Hepatocyte (in vitro differentiated cells): ENCODE results near the gene GAA. TPM values are rescaled to one million over a fixed set of nuclear protein-coding genes. Genes with fewer than 3 reads are reported as not detected.

ENCODE experiments used
- DNase-seq: peaks from one replicate; pipeline ENCODE4 v3.0.0-alpha.2; 2016; ENCODE audit warnings: low spot score
- H2AFZ ChIP-seq: fragments of 200-600 bp; sonication (generic); 2 replicates; pipeline ENCODE4 v1.6.0; 2016; ENCODE audit warnings: antibody characterized with exemption, mild to moderate bottlenecking
- H3K27ac ChIP-seq: fragments of 200-600 bp; sonication (generic); 2 replicates; pipeline ENCODE4 v1.5.1; 2016; ENCODE audit warnings: mild to moderate bottlenecking
- H3K27me3 ChIP-seq: fragments of 200-600 bp; sonication (generic); 2 replicates; pipeline ENCODE4 v1.6.1; 2016
- H3K36me3 ChIP-seq: fragments of 200-600 bp; sonication (generic); replicated peaks from 2 replicates; pipeline ENCODE4 v1.5.1; 2016; ENCODE audit warnings: low read depth; ENCODE audit not compliant: insufficient read depth
- H3K4me1 ChIP-seq: fragments of 200-600 bp; sonication (generic); 2 replicates; pipeline ENCODE4 v1.5.1; 2016; ENCODE audit warnings: mild to moderate bottlenecking, moderate library complexity; ENCODE audit not compliant: insufficient read depth
- H3K4me2 ChIP-seq: fragments of 200-600 bp; sonication (generic); 2 replicates; pipeline ENCODE4 v1.6.0; 2016
- H3K4me3 ChIP-seq: fragments of 200-600 bp; sonication (generic); 2 replicates; pipeline ENCODE4 v1.5.1; 2016; ENCODE audit warnings: mild to moderate bottlenecking
- H3K79me2 ChIP-seq: fragments of 200-600 bp; sonication (generic); 2 replicates; pipeline ENCODE4 v1.6.0; 2017; ENCODE audit warnings: mild to moderate bottlenecking
- H3K9me2 ChIP-seq: fragments of 200-600 bp; sonication (generic); replicated peaks from 2 replicates; pipeline ENCODE4 v1.6.0; 2017; ENCODE audit warnings: mild to moderate bottlenecking; ENCODE audit not compliant: insufficient read depth
- H3K9me3 ChIP-seq: fragments of 200-600 bp; sonication (generic); 2 replicates; pipeline ENCODE4 v1.5.1; 2016; ENCODE audit warnings: low read depth, mild to moderate bottlenecking
- H4K20me1 ChIP-seq: fragments of 200-600 bp; sonication (generic); 2 replicates; pipeline ENCODE4 v1.6.0; 2016; ENCODE audit warnings: mild to moderate bottlenecking; ENCODE audit not compliant: insufficient read depth, poor library complexity, severe bottlenecking
- CTCF ChIP-seq: fragments of 200-600 bp; sonication (generic); IDR thresholded peaks from 2 replicates; pipeline ENCODE4 v1.5.1; 2016; ENCODE audit warnings: antibody characterized with exemption, mild to moderate bottlenecking; ENCODE audit not compliant: poor library complexity
- EZH2 ChIP-seq: fragments of 200-600 bp; sonication (generic); IDR thresholded peaks from 2 replicates; pipeline ENCODE4 v1.6.1; 2016; ENCODE audit warnings: antibody characterized with exemption, mild to moderate bottlenecking, borderline replicate concordance
- EZH2phosphoT487 ChIP-seq: fragments of 200-600 bp; sonication (generic); IDR thresholded peaks from one replicate; pipeline ENCODE4 v1.6.1; 2018; ENCODE audit warnings: antibody characterized with exemption, mild to moderate bottlenecking, low read depth, moderate library complexity; ENCODE audit not compliant: unreplicated experiment, severe bottlenecking
- WGBS: methylation state at CpG from one replicate; pipeline ENCODE4 v1.1.6; 2016; ENCODE audit warnings: low lambda C conversion rate; ENCODE audit errors: missing lambda C conversion rate; 5-methylcytosine and 5-hydroxymethylcytosine counted together
- polyA plus RNA-seq: library from polyadenylated mRNA; unstranded; fragments of >200 nt; fragmentation: Nextera tagmentation; extraction: Ambion mirVana; gene quantifications from 2 replicates; pipeline ENCODE4 v1.2.1, GENCODE V29; 2016
- total RNA-seq: library from RNA; depleted of rRNA; stranded (reverse); fragments of >200 nt; gene quantifications from 2 replicates; pipeline ENCODE4 v1.2.3, GENCODE V29; 2014

GAA gene
- total and polyA plus RNA-seq, 2 experiments from 2014 or later: 37.1 to 43.1 TPM

GRCh38 chr17:80126449-80126715, 25.0 kb downstream of the GAA start:
- Histone ChIP-seq H3K36me3 (no peaks in the 10 kb centered on the region), H3K4me1 (no peaks in the 10 kb centered on the region), H3K27ac (no peak overlapping the region), H3K27me3 (no peaks in the 10 kb centered on the region), H3K4me3 (no peak overlapping the region), H3K9me3 (no peaks in the 10 kb centered on the region), H3K9me2 (no peaks in the 10 kb centered on the region), H3K79me2 (no peaks in the 10 kb centered on the region), H2AFZ (no peak overlapping the region), H3K4me2 (no peak overlapping the region), H4K20me1 (no peaks in the 10 kb centered on the region)
- TF ChIP-seq CTCF: no peak
- TF ChIP-seq EZH2phosphoT487: no peak
- no peak for TF ChIP-seq EZH2
- no peak for DNase-seq
- 86% methylated on average over 3 of the region's 3 CpGs for WGBS

DNA sequence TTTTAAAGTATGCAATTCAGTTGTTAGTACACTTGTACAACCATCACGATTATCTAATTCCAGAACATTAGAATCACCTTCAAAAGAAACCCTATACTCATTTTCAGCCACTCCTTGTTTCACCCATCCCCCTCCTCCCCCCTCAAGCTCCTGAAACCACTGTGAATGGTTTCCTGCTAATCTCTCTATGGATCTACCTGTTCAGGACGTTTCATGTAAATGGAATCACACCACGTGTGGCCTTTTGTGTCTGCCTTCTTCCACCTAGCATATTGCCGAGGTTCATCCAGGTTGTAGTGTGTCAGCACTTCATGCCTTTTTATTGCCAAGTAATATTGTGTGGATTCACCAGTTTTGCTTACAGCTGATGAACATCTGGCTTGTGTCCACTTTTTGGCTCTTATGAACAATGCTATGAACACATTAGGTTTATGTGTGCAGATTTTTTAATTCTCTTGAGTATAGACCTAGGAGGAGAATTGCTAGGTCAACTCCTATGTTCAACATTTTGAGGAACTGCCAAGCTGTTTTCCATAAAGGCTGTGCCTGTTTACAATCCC, 27.7 kb downstream of the GAA start:
- Histone ChIP-seq H3K9me2 (no peaks in the 10 kb centered on the region), H2AFZ (no peak overlapping the region), H3K4me2 (no peak overlapping the region), H4K20me1 (no peaks in the 10 kb centered on the region), H3K9me3 (no peaks in the 10 kb centered on the region), H3K36me3 (no peaks in the 10 kb centered on the region), H3K4me1 (no peaks in the 10 kb centered on the region), H3K27me3 (no peaks in the 10 kb centered on the region), H3K79me2 (no peaks in the 10 kb centered on the region), H3K27ac (no peak overlapping the region), H3K4me3 (no peak overlapping the region)
- TF ChIP-seq EZH2phosphoT487: no peak
- no peak for TF ChIP-seq CTCF
- TF ChIP-seq EZH2: no peak
- DNase-seq: no peak
- WGBS: 41% methylated on average over 4 of the region's 4 CpGs

DNA sequence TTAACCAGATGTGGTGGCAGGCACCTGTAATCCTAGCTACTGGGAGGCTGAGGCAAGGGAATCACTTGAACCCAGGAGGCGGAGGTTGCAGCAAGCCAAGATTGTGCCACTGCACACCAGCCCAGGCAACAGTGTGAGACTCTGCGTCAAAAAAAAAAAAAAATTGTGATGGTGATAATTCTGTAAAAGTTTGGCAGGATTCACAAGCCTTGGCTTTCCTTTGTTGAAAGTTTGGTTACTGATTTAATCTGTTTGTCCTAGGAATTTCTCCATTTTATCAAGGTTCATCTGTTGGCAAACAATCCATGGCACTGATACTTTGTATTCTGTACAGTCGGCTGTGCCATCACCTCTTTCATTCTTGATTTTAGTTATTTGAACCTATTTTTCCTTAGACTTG, 29.6 kb downstream of the GAA start:
- 70% methylated on average over 3 of the region's 3 CpGs for WGBS
- H2AFZ ChIP-seq: no peak overlapping the region
- no peaks in the 10 kb centered on the region for H3K9me3 ChIP-seq
- H3K27me3 ChIP-seq: no peaks in the 10 kb centered on the region
- no peaks in the 10 kb centered on the region for H3K4me1 ChIP-seq
- no peaks in the 10 kb centered on the region for H3K9me2 ChIP-seq
- H3K27ac ChIP-seq: no peak overlapping the region
- no peak overlapping the region for H3K4me3 ChIP-seq
- DNase-seq: no peak
- H3K79me2 ChIP-seq: no peaks in the 10 kb centered on the region
- no peaks in the 10 kb centered on the region for H3K36me3 ChIP-seq
- no peaks in the 10 kb centered on the region for H4K20me1 ChIP-seq
- no peak for TF ChIP-seq EZH2
- no peak overlapping the region for H3K4me2 ChIP-seq

- no peaks in the 10 kb centered on the region for H4K20me1 ChIP-seq
- TF ChIP-seq CTCF: no peak
- TF ChIP-seq EZH2phosphoT487: no peak
- TF ChIP-seq EZH2: no peak
- H3K4me3 ChIP-seq: no peak overlapping the region
- WGBS: 97% methylated on average over 5 of the region's 5 CpGs
- H3K79me2 ChIP-seq: no peaks in the 10 kb centered on the region
- H3K9me3 ChIP-seq: no peaks in the 10 kb centered on the region
- no peak overlapping the region for H2AFZ ChIP-seq
- H3K36me3 ChIP-seq: no peaks in the 10 kb centered on the region
- no peaks in the 10 kb centered on the region for H3K4me1 ChIP-seq
- no peaks in the 10 kb centered on the region for H3K9me2 ChIP-seq
- DNase-seq: no peak
- H3K4me2 ChIP-seq: no peak overlapping the region
- no peaks in the 10 kb centered on the region for H3K27me3 ChIP-seq
- no peak overlapping the region for H3K27ac ChIP-seq
Observed at GRCh38 chr17:80132906-80133625, 31.7 kb downstream of the GAA start.
